ENCODE measurements around the gene GALNT16.

DNA sequence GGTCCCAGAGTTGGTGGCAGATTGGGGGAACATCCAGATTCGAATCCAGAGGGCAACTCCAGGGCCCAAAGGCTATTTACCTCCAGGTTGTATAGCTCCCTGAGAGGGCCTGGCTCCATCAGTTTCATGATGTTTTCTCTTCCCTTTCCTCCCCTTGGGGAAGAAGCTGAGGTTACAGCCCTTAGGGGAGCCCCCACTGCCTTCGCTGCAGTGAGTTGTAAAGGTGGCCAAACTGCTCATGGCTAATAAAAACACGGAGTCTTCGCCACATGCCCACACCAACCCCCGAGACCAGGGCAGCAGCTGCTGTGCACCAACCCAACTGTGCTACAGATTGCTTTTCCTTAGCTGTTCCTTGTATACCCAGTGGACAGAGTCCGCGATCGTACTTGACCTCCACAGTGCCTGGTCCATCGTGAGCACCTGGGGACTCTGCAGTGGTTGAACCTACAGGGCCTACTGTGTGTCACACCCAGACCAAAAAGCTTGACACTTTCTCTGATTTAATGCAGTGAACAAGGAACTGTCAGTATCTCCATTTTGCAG lies 20.9 kb downstream of the GALNT16 start:
- no peak for TF ChIP-seq ZFP3 (CRISPR knock-in tag; IDR thresholded peaks at IDR 0.05)
- TF ChIP-seq, protein P1, sequence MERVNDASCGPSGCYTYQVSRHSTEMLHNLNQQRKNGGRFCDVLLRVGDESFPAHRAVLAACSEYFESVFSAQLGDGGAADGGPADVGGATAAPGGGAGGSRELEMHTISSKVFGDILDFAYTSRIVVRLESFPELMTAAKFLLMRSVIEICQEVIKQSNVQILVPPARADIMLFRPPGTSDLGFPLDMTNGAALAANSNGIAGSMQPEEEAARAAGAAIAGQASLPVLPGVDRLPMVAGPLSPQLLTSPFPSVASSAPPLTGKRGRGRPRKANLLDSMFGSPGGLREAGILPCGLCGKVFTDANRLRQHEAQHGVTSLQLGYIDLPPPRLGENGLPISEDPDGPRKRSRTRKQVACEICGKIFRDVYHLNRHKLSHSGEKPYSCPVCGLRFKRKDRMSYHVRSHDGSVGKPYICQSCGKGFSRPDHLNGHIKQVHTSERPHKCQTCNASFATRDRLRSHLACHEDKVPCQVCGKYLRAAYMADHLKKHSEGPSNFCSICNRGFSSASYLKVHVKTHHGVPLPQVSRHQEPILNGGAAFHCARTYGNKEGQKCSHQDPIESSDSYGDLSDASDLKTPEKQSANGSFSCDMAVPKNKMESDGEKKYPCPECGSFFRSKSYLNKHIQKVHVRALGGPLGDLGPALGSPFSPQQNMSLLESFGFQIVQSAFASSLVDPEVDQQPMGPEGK (CRISPR knock-in tag; IDR thresholded peaks at IDR 0.05; ENCODE audit: borderline replicate concordance): no peak
- no peak for TF ChIP-seq CSRNP3 (CRISPR knock-in tag; IDR thresholded peaks at IDR 0.05)
- TF ChIP-seq ZNF8 (CRISPR knock-in tag; IDR thresholded peaks at IDR 0.05): no peak
- no peak for TF ChIP-seq TOX (CRISPR knock-in tag; IDR thresholded peaks at IDR 0.05; ENCODE audit: borderline replicate concordance)
- no peak for TF ChIP-seq CSDC2 (CRISPR knock-in tag; IDR thresholded peaks at IDR 0.05)
- TF ChIP-seq SNAI2 (CRISPR knock-in tag; IDR thresholded peaks at IDR 0.05): no peak
- TF ChIP-seq ZC3H10 (CRISPR knock-in tag; IDR thresholded peaks at IDR 0.05): no peak

Data from SK-N-SH treated with all-trans-retinoic acid at 6 μM for 48 hours (cell line).